GM20000 (cell line): ENCODE measurements around the gene UBA5.

Source experiments
- DNase-seq: peaks from one replicate; pipeline ENCODE4 v3.0.0; 2012; ENCODE audit warnings: low spot score
- TF ChIP-seq, protein P1 (sequence below): IDR thresholded peaks from 2 replicates; pipeline ENCODE4 v1.5.1; 2012; ENCODE audit warnings: mild to moderate bottlenecking, control low read depth; ENCODE audit errors: extremely low read depth, missing control alignments

Gene UBA5

DNA sequence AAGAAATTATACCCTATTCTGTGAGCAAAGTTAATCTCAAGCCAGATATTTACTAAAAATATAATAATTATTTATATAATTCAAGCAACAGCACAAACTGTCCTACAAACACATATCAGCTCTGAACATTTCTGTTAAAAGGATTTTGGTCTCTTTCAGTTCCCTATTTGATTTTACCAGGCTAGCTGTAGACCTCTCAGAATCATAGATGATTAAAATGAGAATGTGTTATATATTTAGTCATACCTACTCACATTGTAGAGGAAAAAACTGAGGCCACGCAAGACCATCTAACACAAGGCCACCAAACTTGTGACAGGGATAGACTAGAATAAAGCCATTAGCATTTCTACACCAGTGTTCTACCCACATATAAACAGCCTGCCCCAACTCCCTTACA is 34.5 kb upstream of the UBA5 start:
- peak; percentile 34 for DNase-seq

DNA sequence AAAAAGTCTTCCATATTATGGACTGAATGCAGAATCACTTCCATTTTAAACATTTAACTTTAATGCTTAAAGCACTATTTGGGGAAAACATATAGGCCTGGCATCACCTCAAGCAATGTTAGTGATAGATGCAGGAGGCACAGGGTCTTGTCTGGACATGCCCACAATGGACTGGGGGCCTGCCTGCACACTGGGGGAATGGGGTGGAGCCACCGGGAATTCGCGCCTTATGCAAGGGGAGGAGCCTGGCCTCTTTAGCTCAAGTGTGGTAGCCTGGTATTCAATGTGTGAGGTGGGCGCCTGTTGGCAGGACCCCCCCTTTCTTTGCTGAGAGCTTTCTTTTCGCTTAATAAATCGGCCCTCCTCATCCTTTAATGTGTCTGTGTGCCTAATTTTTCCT is 33.2 kb upstream of the UBA5 start:
- TF ChIP-seq, protein P1, sequence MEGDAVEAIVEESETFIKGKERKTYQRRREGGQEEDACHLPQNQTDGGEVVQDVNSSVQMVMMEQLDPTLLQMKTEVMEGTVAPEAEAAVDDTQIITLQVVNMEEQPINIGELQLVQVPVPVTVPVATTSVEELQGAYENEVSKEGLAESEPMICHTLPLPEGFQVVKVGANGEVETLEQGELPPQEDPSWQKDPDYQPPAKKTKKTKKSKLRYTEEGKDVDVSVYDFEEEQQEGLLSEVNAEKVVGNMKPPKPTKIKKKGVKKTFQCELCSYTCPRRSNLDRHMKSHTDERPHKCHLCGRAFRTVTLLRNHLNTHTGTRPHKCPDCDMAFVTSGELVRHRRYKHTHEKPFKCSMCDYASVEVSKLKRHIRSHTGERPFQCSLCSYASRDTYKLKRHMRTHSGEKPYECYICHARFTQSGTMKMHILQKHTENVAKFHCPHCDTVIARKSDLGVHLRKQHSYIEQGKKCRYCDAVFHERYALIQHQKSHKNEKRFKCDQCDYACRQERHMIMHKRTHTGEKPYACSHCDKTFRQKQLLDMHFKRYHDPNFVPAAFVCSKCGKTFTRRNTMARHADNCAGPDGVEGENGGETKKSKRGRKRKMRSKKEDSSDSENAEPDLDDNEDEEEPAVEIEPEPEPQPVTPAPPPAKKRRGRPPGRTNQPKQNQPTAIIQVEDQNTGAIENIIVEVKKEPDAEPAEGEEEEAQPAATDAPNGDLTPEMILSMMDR, result no peak
- DNase-seq, result no peak

More for the DNA sequence above, 34.5 kb upstream of the UBA5 start:
- TF ChIP-seq, protein P1, result no peak

DNA sequence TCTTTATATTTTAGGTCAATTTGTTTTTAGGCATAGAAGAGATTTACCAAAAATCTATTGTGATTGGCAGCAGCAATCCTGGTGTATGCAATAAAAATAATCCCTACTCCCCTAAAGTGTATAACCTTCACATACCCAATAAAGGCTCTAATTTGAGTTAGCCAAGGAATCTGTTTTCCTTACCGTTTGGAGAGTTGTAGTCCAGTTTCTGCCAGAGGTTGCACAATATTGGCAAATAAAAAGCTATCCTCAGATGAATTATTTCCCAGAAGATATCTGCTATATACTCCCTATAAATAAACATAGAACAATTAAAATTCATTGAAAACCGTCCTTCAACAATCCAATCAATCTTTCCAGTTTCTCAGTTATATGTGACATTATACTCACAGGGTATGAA is 32.0 kb upstream of the UBA5 start:
- TF ChIP-seq, protein P1, result no peak

DNA sequence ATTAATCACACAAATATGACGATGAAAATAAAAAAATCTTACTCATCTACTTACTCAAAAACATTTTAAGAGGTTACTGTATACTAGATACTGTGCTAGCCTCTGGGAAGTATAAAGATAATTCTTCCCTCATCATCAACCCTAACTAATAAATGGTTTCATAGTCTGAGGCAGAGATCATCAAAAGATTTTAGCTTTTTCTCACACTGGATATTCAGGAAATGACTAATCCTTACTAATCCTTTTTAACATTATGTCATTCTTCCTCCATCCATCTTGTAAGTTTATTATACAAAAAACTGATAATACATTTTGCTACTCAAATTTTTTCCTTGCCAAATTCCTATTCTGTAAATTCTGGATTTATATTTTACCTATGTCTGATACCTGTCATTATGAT is 30.2 kb upstream of the UBA5 start:
- TF ChIP-seq, protein P1, result no peak
- no peak for DNase-seq

More for the DNA sequence above, 32.0 kb upstream of the UBA5 start:
- DNase-seq, result no peak

DNA sequence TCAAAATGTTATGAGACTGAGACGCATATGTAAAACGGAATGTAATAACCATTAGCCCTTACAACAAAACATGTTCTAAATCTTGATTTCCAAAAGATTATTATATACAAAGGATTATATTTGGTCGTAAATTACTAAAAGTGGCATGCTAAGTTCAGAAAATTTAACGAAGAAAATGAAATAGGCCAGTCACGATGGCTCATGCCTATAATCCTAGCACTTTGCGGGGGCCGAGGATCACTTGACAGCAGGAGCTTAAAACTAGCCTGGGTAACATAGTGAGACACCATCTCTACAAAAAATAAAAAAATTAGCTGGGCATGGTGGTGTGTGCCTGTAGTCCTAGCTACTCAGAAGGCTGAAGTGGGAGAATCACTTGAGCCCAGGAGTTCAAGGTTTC is 29.5 kb upstream of the UBA5 start:
- TF ChIP-seq, protein P1, result no peak
- DNase-seq, result no peak

DNA sequence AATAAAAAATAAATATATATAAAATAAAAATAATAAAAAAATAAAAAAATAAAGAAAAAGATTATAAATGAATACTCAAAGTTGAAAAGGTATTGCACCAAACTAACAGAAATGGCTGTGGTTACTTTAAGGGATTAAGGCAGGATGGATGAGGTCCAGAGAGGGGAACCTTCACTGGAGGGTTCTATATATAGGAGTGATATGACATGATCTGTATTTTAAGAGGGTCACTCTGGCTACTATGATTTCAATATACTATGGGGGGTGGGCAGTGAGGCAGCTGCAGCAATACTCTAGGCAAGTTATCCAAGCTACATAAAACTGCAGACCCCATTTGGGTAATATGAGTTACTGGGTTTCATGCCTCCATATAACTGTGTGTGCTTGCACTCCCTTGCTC is 25.1 kb upstream of the UBA5 start:
- no peak for DNase-seq
- TF ChIP-seq, protein P1, result no peak

DNA sequence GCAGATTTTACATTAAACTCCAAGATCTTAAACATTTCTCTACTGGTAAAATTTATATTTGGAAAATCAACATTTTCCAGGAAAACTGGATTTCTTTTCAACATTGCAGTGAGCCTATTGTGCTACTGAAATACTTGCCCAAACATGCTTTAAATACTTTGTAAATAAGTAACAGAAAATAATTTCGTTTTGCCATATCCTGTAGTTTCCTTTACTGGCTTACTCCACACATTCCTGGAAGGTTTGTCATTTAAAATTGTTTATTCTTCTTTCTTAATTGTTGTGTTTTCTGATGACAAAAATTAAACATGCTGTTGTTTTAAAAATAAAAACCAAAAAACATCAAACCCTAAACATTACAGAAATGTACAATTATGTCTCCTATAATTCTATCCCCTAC is 22.5 kb upstream of the UBA5 start:
- DNase-seq, result no peak
- TF ChIP-seq, protein P1, result no peak
